ENCODE data around the gene DNAH9.
A peak's percentile ranks its signal among the peaks of the same experiment; 100 is the strongest.

Gene DNAH9

DNA sequence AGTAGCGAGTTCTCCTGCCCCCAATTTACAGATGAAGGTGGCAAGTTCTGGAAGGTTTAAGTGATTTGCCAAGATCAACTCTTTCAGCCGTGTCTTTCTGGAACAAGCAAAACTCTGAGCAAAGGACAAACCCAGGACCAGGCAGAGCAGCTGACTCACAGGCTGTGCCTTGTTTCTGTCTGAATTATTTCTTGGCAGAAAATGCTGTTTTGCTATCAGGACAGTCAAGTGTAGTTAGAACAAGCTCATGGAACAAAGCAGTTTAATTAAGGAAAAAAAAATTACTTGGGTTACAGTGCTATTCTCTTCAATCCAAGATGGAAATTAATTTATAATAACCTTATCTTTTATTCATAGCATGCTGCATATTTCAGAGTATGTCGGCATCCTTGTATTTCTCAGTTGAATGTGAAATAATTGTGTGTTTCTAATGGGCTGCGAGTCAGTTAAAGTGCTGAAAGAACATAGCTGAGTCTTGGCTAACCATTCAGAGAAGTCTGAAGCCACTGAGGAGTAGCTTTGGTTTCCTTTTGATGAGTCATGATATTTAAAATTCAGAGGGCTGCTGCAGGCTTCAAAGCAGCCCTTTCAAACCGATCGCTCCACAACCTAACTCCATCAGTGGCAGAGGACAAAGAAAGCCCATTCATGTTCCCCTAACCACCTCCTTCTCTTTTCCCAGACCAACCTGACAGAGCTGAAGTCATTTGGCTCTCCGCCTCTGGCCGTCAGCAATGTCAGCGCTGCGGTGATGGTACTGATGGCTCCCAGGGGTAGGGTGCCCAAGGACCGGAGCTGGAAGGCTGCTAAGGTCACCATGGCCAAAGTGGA lies 255.3 kb downstream of the DNAH9 start:
- no peaks in the 10 kb centered on the region for H3K79me1 ChIP-seq (ENCODE audit: low read length)
- H3K27me3 ChIP-seq (ENCODE audit: insufficient read depth, low read length, poor library complexity): no peaks in the 10 kb centered on the region
- no peak overlapping the region for H2AK5ac ChIP-seq (ENCODE audit: low read length)
- H2BK15ac ChIP-seq (replicated peaks; ENCODE audit: low read depth): no peak overlapping the region
- no peak overlapping the region for H3K27ac ChIP-seq (ENCODE audit: low read depth, low read length)
- H3K4me2 ChIP-seq (ENCODE audit: low read length): no peak overlapping the region
- H2BK5ac ChIP-seq (ENCODE audit: low read length): no peak overlapping the region
- no peak overlapping the region for H3K4me3 ChIP-seq (ENCODE audit: low read length)
- no peak overlapping the region for H3K4ac ChIP-seq (ENCODE audit: low read depth, low read length)
- H3K18ac ChIP-seq (ENCODE audit: low read length): no peak overlapping the region
- no peak overlapping the region for H2BK120ac ChIP-seq (ENCODE audit: low read depth, low read length)
- no peak overlapping the region for H3K9ac ChIP-seq (ENCODE audit: low read length)
- H3K23ac ChIP-seq (ENCODE audit: low read length): no peak overlapping the region
- no CpG with 5 or more reads among the region's 11 CpGs for WGBS (ENCODE audit: extremely low coverage, insufficient coverage, low lambda C conversion rate)
- H3K4me1 ChIP-seq (ENCODE audit: control insufficient read depth, low read depth, low read length): no peaks in the 10 kb centered on the region
- no peak overlapping the region for H3K56ac ChIP-seq (ENCODE audit: low read length)
- no peak overlapping the region for H4K5ac ChIP-seq (ENCODE audit: low read length)
- no peaks in the 10 kb centered on the region for H3K36me3 ChIP-seq (ENCODE audit: control insufficient read depth, insufficient read depth, low read length)
- peak; percentile 35 for DNase-seq
- H3K79me2 ChIP-seq (ENCODE audit: control insufficient read depth, insufficient read depth, low read length): no peaks in the 10 kb centered on the region
- peak overlapping the region; percentile 66 for H4K8ac ChIP-seq (ENCODE audit: low read depth, low read length)

DNA sequence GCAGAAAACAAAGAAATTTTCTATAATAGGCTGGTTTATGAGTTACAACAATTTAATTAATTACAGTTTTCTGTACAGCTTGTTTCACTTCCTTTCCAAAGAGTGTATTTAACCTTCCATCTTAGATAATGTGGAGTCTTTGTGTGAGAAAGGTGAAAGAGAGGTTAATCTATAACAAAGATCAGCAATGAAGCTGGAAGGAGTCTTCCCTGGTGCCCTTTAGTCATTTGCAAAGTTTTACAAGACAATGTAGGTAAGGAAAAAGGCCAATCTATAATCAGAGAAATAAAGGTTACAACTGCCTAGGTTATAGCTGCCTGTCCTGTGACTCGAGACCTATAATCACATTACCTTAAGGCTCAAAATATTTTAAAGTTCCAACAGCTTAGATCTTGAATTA lies 257.0 kb downstream of the DNAH9 start:
- H4K8ac ChIP-seq (ENCODE audit: low read depth, low read length): no peak overlapping the region
- H3K27me3 ChIP-seq (ENCODE audit: insufficient read depth, low read length, poor library complexity): no peaks in the 10 kb centered on the region
- H3K4ac ChIP-seq (ENCODE audit: low read depth, low read length): no peak overlapping the region
- no peak overlapping the region for H3K23ac ChIP-seq (ENCODE audit: low read length)
- no peak overlapping the region for H2BK15ac ChIP-seq (replicated peaks; ENCODE audit: low read depth)
- no peak overlapping the region for H3K4me2 ChIP-seq (ENCODE audit: low read length)
- H3K27ac ChIP-seq (ENCODE audit: low read depth, low read length): no peak overlapping the region
- no peaks in the 10 kb centered on the region for H3K79me2 ChIP-seq (ENCODE audit: control insufficient read depth, insufficient read depth, low read length)
- no peak overlapping the region for H2BK5ac ChIP-seq (ENCODE audit: low read length)
- H4K5ac ChIP-seq (ENCODE audit: low read length): no peak overlapping the region
- H3K36me3 ChIP-seq (ENCODE audit: control insufficient read depth, insufficient read depth, low read length): no peaks in the 10 kb centered on the region
- H3K18ac ChIP-seq (ENCODE audit: low read length): no peak overlapping the region
- no peak overlapping the region for H2BK120ac ChIP-seq (ENCODE audit: low read depth, low read length)
- H2AK5ac ChIP-seq (ENCODE audit: low read length): no peak overlapping the region
- DNase-seq: no peak
- no peaks in the 10 kb centered on the region for H3K4me1 ChIP-seq (ENCODE audit: control insufficient read depth, low read depth, low read length)
- no peaks in the 10 kb centered on the region for H3K79me1 ChIP-seq (ENCODE audit: low read length)
- H3K9ac ChIP-seq (ENCODE audit: low read length): no peak overlapping the region
- H3K4me3 ChIP-seq (ENCODE audit: low read length): no peak overlapping the region
- no peak overlapping the region for H3K56ac ChIP-seq (ENCODE audit: low read length)
- WGBS (ENCODE audit: extremely low coverage, insufficient coverage, low lambda C conversion rate): no CpG with 5 or more reads among the region's 1 CpG

DNA sequence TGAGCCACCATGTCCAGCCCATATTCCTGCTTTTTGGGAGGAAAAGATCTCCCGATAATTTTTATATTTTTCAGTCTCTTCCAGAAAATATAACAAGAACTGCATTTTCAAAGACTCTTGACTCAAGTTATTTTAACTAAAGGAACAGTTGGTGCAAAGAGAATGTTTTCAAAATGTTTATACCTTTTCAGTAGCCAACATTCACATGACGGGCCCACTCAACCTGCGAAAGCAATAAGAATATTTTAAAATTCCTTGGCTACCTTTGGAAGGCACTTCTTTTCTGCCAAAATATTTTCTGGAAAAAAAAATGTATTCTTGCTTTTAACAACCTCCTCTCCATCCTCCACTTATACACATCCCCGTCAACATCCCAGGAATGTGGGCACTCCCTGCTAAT lies 258.7 kb downstream of the DNAH9 start:
- H3K18ac ChIP-seq (ENCODE audit: low read length): no peak overlapping the region
- no CpG with 5 or more reads among the region's 4 CpGs for WGBS (ENCODE audit: extremely low coverage, insufficient coverage, low lambda C conversion rate)

DNA sequence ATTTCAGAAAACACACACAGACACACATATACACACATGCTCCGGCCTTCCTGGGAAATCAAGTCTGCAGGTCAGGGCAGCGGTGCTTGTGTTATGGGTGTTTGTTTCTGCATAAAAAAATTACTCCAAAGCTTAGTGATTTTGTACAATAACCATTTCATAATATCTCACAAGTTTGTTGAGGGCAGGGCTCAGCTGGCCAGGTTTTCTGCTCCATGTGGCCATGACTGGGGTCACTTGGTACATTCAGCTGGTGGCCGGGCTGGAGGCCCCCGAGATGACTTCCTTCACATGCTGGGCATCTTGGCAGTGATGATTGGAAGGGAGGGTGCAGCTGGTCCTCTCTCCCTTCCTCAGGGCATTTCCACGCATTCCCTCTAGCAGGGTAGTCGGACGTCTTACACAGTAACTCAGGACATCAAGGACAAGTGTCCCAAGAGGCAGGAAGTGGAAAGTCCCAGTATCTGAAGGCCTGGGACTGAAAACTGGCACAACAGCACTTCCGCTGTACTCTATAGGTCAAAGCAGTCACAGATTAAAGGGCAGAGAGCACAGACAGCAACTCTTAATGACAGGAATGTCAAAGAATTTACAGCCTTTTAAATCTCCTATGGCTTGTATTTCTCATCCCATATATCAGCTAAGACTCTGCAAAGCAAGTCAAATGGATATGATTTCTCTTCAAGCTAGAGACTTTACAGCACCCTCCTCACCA lies 271.6 kb downstream of the DNAH9 start:
- no peak overlapping the region for H3K9ac ChIP-seq (ENCODE audit: low read length)
- H3K4me2 ChIP-seq (ENCODE audit: low read length): no peak overlapping the region
- no peak overlapping the region for H3K18ac ChIP-seq (ENCODE audit: low read length)
- no peak overlapping the region for H2BK5ac ChIP-seq (ENCODE audit: low read length)
- no peaks in the 10 kb centered on the region for H3K79me2 ChIP-seq (ENCODE audit: control insufficient read depth, insufficient read depth, low read length)
- no peak overlapping the region for H2BK15ac ChIP-seq (replicated peaks; ENCODE audit: low read depth)
- no peaks in the 10 kb centered on the region for H3K27me3 ChIP-seq (ENCODE audit: insufficient read depth, low read length, poor library complexity)
- H2AK5ac ChIP-seq (ENCODE audit: low read length): no peak overlapping the region
- H3K4me1 ChIP-seq (ENCODE audit: control insufficient read depth, low read depth, low read length): no peaks in the 10 kb centered on the region
- no peak overlapping the region for H4K5ac ChIP-seq (ENCODE audit: low read length)
- no peak overlapping the region for H3K27ac ChIP-seq (ENCODE audit: low read depth, low read length)
- no peaks in the 10 kb centered on the region for H3K36me3 ChIP-seq (ENCODE audit: control insufficient read depth, insufficient read depth, low read length)
- H2BK120ac ChIP-seq (ENCODE audit: low read depth, low read length): no peak overlapping the region
- DNase-seq: no peak
- H3K23ac ChIP-seq (ENCODE audit: low read length): no peak overlapping the region
- no peaks in the 10 kb centered on the region for H3K79me1 ChIP-seq (ENCODE audit: low read length)
- no peak overlapping the region for H3K4ac ChIP-seq (ENCODE audit: low read depth, low read length)
- no peak overlapping the region for H4K8ac ChIP-seq (ENCODE audit: low read depth, low read length)
- no CpG with 5 or more reads among the region's 8 CpGs for WGBS (ENCODE audit: extremely low coverage, insufficient coverage, low lambda C conversion rate)
- H3K56ac ChIP-seq (ENCODE audit: low read length): no peak overlapping the region
- H3K4me3 ChIP-seq (ENCODE audit: low read length): no peak overlapping the region

More for the DNA sequence above, 258.7 kb downstream of the DNAH9 start:
- no peak for DNase-seq
- no peak overlapping the region for H2BK5ac ChIP-seq (ENCODE audit: low read length)
- no peak overlapping the region for H3K9ac ChIP-seq (ENCODE audit: low read length)
- H2BK120ac ChIP-seq (ENCODE audit: low read depth, low read length): no peak overlapping the region
- H3K79me1 ChIP-seq (ENCODE audit: low read length): no peaks in the 10 kb centered on the region
- H3K56ac ChIP-seq (ENCODE audit: low read length): no peak overlapping the region
- H4K5ac ChIP-seq (ENCODE audit: low read length): no peak overlapping the region
- no peak overlapping the region for H3K23ac ChIP-seq (ENCODE audit: low read length)
- no peaks in the 10 kb centered on the region for H3K79me2 ChIP-seq (ENCODE audit: control insufficient read depth, insufficient read depth, low read length)
- no peak overlapping the region for H2AK5ac ChIP-seq (ENCODE audit: low read length)
- no peak overlapping the region for H3K4me3 ChIP-seq (ENCODE audit: low read length)
- no peak overlapping the region for H3K4me2 ChIP-seq (ENCODE audit: low read length)
- H3K27ac ChIP-seq (ENCODE audit: low read depth, low read length): no peak overlapping the region
- H3K36me3 ChIP-seq (ENCODE audit: control insufficient read depth, insufficient read depth, low read length): no peaks in the 10 kb centered on the region
- H3K4ac ChIP-seq (ENCODE audit: low read depth, low read length): no peak overlapping the region
- no peak overlapping the region for H2BK15ac ChIP-seq (replicated peaks; ENCODE audit: low read depth)
- no peak overlapping the region for H4K8ac ChIP-seq (ENCODE audit: low read depth, low read length)
- no peaks in the 10 kb centered on the region for H3K27me3 ChIP-seq (ENCODE audit: insufficient read depth, low read length, poor library complexity)
- H3K4me1 ChIP-seq (ENCODE audit: control insufficient read depth, low read depth, low read length): no peaks in the 10 kb centered on the region

DNA sequence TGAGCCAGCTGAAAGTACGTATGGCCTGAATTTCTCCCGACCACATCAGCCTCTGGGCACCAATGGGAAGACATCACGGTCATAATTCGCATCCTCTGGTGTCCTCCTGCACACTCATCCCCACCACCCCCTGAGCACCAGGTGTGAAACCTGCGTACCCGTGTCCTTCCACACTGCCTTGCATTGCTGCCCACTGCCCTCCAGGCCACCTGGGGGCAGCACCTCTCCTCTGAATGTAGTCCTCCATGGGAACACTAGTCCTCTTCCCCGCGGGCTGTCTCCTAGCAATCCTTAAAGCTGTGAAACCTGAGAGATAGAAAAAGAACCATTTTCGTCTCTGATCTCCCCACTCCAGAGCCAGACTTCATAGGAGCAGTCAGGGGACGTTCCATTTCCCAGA lies 273.5 kb downstream of the DNAH9 start:
- Histone ChIP-seq H2BK120ac (ENCODE audit: low read depth, low read length) (no peak overlapping the region), H4K8ac (ENCODE audit: low read depth, low read length) (no peak overlapping the region), H2BK5ac (ENCODE audit: low read length) (no peak overlapping the region), H2AK5ac (ENCODE audit: low read length) (no peak overlapping the region), H3K9ac (ENCODE audit: low read length) (no peak overlapping the region), H3K79me1 (ENCODE audit: low read length) (no peaks in the 10 kb centered on the region), H3K27ac (ENCODE audit: low read depth, low read length) (no peak overlapping the region), H3K4ac (ENCODE audit: low read depth, low read length) (no peak overlapping the region), H3K27me3 (ENCODE audit: insufficient read depth, low read length, poor library complexity) (no peaks in the 10 kb centered on the region), H3K23ac (ENCODE audit: low read length) (no peak overlapping the region), H3K4me3 (ENCODE audit: low read length) (no peak overlapping the region), H4K5ac (ENCODE audit: low read length) (no peak overlapping the region), H3K79me2 (ENCODE audit: control insufficient read depth, insufficient read depth, low read length) (no peaks in the 10 kb centered on the region), H3K18ac (ENCODE audit: low read length) (no peak overlapping the region), H3K4me1 (ENCODE audit: control insufficient read depth, low read depth, low read length) (peaks cover 3% of the 10 kb centered on the region), H3K56ac (ENCODE audit: low read length) (no peak overlapping the region), H2BK15ac (replicated peaks; ENCODE audit: low read depth) (no peak overlapping the region), H3K36me3 (ENCODE audit: control insufficient read depth, insufficient read depth, low read length) (no peaks in the 10 kb centered on the region), H3K4me2 (ENCODE audit: low read length) (no peak overlapping the region)
- no CpG with 5 or more reads among the region's 10 CpGs for WGBS (ENCODE audit: extremely low coverage, insufficient coverage, low lambda C conversion rate)
- peak; percentile 33 for DNase-seq

Measured in mesendoderm (in vitro differentiated cells).